Stimulated activated CD8-positive, alpha-beta memory T cell treated with anti-CD3 and anti-CD28 coated beads, Interleukin-15, amount 100 ng/mL, for 24 hours (primary cell): ENCODE measurements around the gene ZNF444.
"Not testable (repeated sequence)": the region's sequence is repeated elsewhere in the genome, so short reads cannot be mapped to it uniquely, and the experiment has no call there.

Experiments used
- DNase-seq: peaks from one replicate; pipeline ENCODE4 v3.0.0-alpha.2; 2020; ENCODE audit warnings: low read depth

The ZNF444 gene

DNA sequence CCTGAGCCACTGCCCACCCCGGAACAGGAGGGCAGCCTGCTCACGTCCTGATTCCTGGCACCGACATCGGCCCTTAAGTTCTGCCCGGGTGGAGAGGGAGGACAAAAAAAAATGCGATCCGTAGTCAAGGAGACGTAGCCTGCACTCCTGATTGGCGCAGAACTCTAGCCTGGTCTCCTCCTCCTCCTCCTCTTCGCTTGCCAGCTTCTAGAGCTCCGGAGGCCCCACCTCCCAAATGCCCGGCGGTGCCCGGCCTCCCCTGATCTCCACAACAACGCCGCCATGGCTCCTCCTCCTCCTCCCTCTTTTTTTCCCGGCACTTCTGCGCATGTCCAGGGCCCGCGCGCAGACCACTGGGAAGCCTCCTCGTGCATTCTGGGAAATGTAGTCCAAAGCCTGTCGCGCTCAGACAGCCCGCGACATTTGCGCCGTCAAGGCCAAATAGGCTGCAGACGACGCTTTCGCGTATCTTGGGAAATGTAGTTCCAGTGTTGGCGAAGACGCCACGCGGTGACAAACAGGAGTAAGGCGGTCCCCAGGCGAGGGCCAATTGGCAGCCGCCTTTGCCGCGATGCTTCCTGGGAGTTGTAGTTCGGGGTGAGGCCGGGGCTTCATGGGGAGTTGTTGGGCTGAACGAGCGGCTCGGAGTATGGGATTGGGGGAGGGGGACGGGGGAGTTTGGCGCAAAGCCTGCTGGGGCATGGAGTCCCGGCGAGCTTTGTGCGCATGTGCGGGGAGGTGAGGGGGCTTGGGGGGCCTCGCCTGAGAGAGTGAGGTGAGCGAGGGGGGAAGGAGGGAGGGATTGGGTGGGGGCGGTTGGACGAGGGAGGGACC lies at the start of gene ZNF444:
ZNF444 (plus strand) TSS at position 705 of the 834 bp plus-strand sequence. CDS start 5,625 bp downstream, outside the sequence.
- DNase-seq, result peak; percentile 91

DNA sequence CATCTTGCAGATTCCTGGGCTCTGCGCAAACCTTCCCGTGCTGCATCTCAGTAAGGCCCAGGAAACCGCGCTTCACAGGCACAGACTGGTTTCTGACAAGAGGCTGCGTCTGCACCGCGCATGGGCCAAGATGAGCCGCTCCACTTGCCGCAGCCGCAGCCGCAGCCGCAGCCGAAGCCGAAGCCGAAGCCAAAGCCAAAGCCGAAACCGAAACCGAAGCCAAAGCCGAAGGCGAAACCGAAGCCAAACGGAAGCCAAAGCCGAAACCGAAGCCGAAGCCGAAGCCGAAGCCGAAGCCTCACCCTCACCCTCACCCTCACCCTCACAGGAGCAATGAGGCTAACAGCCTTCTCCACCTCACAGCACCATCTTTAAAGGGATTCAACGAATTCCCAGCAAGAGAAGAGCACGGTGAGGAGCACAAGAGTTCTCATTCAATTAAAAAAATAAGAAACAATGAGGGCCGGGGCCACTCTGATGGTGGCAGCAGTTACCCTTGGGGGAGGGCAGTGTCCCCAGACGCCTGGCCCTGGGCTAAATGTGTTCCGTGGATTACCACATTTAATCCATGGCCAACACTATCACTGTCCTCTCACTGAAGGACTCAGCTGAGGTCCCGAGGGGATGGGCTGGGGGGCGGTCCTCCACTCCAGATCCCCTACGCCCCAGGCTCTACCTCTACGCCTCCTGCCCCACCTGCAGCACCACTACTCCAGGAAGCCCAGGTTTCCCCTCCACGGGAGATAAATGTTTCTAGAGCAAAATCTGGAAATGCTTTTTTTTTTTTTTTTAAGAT lies 49.1 kb upstream of the ZNF444 start:
- no peak for DNase-seq

DNA sequence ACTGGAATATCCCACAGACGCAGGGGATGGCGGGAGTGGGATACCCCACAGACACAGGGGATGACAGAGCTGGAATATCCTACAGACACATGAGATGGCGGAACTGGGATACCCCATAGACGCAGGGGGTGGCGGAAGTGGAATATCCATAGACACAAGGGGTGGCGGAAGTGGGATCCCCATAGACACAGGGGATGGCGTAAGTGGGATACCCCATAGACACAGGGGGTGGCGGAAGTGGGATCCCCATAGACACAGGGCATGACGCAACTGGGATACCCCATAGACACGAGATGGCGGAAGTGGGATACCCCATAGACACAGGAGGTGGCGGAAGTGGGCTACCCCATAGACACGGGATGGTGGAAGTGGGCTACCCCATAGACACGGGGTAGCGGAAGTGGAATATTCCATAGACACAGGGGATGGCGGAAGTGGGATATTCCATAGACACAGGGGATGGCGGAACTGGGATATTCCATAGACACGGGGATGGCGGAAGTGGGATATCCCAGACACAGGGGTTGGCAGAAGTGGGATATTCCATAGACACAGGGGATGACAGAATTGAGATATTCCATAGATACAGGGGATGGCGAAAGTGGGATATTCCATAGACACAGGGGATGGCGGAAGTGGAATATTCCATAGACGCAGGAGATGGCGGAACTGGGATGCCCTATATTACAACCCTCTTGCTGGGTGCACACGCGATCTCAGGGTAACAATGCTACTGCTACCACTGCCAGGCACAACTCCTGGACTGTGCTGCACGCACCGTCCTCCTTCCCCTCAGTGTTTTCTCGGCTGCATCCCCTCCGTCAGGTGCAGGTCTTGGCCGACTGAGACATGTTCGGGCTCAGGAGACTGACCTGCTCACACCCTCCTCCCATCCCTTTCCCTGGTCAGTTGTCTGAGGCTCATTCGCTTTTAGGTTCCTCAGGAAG lies 48.1 kb upstream of the ZNF444 start:
- DNase-seq, result no peak

DNA sequence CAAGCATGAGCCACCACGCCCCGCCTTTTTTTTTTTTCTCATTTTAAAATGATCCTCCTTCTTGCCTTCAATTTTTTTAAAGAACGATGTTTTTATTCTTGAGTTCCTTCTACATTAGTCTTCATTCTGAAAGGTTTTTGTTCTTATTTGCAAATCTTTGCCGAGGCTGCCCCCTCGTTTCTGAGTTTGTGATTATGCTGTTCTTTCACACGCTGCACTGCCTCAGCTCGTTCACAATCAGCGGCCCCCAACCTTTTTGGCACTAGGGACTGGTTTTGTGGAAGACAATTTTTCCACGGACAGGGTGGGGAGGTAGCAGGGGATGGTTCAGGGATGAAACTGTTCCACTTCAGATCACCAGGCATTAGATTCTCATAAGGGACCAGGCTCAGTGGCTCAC lies 46.6 kb upstream of the ZNF444 start:
- DNase-seq, result no peak

DNA sequence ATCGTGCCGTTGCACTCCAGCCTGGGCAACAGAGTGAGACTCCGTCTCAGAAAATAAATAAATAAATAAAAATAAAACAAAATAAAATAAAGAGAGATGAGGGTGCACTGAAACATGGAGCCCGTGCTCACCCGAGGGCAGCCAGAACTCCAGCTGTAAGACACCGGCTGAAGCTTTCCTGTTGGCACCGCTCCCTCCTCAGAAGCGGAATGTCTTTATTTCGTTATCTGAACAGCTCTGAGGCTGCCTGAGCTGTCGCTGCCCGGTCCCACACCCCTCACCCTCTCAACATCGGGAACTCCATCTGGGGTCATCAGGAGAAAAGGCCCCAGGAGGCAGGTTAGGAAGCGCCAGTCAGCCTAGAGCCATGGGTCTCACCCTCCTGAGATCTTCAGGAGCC lies 44.4 kb upstream of the ZNF444 start:
- DNase-seq, result no peak

DNA sequence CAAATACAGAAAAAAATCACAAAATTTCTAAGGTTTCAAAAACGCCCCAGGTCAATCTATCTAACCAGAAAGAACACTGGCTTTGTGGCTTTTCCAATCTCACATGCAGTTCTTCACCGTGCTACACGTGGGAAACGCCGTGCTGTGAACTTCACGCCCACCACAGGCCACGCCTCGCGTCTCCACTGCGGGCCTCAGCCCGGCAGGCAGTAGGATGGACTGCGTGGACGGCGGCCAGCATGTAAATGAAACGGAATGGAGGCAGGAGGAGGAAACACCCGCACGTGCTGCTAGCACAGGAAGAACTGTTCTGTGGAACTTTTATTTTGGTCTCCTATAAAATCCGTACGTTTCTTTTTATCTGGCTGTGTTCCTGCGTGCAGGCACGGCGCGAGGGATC lies 43.8 kb upstream of the ZNF444 start:
- no peak for DNase-seq

DNA sequence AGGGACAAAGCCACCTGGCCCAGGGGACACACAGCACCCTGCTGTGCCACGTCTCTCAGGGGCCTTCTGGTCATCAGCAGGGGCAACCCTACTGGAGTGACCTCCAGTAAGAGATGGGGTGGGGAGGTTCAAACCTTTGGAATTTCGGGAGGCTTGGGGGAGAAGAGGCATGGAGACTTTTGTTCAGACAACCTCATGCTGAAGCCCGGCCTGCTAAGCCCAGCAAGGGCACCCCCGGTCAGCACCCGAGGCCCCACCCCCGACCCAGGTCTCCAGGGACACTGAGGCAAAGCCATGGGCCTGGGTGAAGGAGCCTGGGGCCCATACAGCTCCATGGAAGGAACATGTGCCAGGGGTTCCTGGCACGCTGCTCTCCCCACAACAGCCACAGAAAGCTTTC lies 43.3 kb upstream of the ZNF444 start:
- DNase-seq, result no peak

DNA sequence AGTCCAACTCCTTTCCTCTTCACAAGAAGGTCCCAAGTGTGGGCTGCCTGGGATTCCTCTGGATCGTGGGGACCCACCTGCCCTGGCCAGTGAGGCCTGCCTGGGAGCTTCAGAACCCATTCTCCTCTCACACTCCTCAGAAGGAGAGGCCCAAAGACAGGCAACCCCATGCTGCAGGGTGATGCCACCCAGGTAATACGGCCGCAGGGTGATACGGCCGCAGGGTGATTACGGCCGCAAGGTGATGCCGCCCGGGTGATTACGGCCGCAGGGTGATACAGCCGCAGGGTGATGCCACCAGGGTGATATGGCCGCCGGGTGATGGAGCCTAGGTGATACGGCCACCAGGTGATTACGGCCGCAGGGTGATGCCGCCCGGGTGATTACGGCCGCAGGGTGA lies 42.9 kb upstream of the ZNF444 start:
- not testable (repeated sequence) for DNase-seq

DNA sequence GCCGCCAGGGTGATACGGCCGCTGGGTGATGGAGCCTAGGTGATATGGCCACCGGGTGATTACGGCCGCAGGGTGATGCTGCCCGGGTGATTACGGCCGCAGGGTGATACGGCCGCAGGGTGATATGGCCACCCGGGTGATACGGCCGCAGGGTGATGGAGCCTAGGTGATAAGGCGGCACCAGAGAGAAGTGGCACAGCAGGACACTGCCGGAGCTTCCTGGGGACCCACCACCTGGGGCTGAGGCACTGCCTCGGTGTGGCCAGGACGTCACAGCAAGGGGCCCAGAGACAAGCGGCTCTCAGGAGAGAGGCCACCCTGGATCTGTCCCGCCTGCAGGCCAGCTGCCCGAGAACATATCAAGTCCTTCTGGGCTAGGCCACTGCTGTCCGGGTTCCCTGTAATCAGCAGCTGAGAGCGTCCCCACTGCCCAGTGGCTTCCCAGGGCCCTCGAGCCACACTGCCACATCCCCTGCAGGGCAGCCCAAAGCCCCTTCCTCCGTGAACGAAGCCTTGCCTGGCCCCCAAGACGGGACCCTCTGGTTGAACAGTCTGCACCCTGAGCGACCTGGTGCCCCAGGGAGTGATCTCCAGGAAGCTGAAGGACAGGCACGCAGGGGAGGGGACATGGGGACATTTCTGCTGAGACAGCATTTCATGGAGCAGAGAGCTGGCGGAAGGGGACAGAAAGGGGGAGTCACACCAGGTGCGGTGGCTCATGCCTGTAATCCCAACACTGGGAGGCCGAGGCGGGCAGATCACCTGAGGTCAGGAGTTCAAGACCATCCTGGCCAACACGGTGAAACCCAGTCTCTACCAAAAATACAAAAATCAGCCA lies 42.1 kb upstream of the ZNF444 start:
- DNase-seq, result no peak

DNA sequence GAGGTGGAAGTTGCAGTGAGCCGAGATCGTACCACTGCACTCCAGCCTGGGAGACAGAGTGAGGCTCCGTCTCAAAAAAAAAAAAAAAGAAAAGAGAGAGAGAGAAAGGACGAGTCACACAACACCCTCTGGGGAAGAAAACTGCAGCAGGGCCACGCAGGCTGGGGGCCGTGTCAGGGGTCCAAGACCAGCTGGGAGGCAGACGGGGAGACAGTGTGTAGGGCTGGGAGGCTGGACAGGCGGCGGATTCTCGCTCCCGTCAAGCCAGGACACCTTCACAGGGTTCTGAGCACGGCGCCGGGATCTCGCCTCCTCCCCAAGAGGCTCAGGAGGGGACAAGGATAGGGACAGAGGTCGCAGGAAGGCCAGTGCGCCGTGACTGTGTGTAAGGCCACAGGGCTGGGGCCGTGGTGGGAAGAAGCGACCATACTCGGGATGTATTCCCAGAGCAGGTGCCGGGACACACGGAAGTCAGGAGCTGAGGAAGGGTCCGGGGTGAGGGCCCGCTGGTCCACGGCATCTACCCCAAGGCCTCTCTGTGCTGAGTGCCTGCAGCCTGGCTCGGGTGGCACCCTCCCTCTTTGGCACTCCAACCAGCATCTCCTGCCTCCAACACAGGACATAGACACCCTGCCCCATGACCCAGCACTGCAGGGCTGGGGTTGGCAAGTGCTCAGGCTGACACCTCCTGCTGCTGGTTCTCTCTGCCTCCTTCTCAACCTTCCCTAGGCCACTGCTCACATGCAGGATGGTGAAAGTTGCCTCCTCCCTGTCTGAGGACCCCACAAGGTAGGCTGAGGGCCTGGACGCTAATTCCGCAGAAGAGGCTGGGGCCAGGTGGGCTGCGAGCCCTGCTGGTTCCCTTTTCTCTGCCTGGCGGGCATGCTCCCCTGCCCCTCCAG lies 41.2 kb upstream of the ZNF444 start:
- no peak for DNase-seq

DNA sequence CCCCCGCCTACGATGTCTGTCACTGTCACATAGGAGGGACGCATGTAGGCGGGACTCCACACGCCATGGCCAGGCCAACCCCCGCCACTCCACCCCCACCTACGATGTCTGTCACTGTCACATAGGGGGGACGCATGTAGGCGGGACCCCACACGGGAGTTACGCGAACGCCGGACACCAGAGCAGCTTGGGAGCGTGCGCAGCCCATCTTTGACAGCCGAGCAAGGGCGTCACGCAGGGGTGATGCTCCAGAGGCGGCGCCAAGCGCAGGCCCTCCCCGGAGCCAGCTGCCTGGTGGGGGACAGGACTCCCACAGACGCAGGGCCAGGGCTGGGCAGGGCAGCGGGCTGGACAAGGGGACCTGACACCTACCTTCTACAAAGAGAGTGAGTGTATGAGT lies 40.0 kb upstream of the ZNF444 start:
- no peak for DNase-seq

DNA sequence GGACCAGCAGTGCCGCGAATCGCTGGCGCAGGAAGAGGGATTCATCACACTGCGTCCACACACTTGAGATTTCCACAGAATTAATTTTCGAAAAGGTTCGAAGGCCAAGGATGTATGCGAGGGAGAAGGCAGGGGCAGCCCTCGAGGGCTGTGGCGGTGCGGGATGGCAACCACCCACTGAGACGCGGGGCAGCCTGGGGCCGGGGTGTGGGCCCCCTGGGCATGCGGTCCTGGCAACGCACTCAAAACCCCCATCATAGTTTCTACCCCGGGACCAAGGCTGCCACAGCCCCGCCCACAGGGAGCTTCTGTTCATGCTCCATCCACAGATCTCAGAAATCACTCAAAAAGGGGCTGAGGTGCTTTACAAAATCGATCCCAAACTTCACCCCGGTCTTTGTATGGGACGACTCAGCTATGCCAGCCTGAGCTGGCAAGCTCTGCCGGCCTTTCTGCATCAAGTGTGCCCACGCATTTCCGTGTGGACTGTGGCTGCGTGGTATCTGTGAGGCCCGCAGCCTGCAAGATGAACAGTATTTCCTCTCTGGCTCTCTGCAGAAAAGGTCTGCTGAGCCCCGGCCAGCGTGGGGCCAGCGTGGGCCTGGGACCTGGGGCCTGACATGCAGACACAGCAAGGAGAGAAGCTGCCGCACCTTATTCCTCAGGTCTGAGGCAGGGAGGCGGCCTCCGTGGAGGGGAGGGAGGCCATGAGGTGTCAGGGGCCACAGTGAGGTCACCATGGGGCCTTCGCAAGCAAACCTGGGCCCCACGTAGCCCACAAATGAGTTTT lies 39.1 kb upstream of the ZNF444 start:
- DNase-seq, result no peak

DNA sequence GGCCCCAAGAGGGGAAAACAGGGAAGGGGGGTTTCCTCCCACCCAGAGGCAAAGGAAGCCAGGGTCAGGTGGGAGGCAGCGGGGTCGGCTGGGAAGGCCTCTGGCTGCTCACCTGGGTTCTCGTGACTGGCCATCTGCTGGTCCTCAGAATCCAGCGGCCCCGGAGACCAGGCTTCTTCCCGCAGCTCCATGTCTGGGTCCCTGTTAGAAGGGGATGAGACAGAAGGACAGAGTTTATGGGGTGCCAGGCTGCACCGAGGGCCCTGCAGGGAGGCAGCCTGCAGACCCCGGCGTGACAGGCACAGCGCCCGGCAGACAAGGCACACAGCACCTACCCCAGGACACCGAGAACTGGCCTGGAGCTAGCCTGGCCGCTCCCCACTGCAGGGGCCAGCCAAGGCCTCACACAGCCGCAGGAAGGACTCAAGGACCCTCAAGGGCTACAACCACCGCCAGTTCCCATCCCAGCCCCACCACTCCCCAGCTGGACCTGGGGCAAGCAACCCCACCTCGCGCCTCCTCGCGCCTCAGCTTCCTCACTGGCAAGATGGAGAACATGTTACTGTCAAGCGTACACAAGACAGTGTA lies 38.0 kb upstream of the ZNF444 start:
- no peak for DNase-seq

DNA sequence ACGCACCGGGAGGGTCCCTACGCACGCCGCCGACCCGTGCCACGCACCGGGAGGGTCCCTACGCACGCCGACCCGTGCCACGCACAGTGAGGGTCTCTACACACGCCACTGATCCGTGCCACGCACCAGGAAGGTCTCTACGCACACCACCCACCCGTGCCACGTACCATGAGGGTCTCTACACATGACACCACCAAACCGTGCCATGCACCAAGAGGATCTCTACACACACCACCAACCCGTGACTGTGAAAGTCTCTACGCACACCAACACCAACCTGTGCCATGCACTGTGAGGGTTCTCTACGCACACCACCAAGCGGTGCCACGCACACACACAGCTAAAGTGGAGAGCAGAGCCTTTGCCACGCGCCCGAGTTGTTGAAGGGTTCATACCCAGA lies 36.7 kb upstream of the ZNF444 start:
- no peak for DNase-seq

DNA sequence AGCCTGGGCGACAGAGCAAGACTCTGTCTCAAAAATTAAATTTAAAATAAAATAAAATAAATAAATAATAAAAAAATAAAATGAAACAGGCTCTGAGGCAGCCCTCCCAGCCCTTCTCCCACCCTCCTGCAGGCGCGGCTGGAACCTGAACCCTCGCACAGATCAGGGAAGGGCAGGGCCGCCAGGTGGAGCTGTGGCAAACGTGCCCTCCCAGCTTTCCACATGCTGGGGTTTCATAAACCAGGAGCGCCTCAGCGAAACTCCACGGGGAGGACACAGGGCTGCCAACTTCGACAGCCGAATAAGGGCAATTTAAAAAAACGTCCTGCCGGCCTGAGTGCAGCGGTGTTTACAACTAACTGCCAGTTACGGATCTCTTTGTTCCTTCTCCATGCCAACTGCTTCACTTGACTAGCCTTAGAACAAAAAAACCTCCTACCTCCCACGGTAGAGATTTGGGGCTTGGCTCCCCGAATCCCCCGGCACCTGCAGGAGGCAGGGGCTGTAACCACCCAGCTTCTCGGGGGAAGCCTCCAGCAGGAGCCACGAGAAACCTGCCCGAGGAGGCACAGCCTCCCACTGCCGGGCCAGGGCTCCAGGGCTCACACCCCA lies 35.9 kb upstream of the ZNF444 start:
- peak; percentile 20 for DNase-seq

DNA sequence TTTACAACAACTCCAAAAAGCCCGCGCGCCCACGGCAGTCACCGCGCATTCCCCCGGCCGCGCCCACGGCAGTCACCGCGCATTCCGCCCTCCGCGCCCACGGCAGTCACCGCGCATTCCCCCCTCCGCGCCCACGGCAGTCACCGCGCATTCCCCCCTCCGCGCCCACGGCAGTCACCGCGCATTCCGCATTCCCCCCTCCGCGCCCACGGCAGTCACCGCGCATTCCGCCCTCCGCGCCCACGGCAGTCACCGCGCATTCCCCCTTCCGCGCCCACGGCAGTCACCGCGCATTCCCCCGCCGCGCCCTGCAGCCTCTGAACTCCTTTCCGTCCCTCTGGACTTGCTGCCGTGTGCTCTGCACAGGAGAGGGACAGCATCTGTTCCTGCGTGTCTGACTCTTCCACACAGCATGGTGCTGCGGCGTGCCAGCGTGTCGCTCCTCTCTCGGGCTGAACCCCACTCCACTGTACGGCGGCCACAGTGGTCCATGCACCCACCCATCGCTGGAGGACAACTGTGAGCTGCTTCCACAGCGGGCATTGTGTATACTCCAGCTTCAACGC lies 35.2 kb upstream of the ZNF444 start:
- not testable (repeated sequence) for DNase-seq

DNA sequence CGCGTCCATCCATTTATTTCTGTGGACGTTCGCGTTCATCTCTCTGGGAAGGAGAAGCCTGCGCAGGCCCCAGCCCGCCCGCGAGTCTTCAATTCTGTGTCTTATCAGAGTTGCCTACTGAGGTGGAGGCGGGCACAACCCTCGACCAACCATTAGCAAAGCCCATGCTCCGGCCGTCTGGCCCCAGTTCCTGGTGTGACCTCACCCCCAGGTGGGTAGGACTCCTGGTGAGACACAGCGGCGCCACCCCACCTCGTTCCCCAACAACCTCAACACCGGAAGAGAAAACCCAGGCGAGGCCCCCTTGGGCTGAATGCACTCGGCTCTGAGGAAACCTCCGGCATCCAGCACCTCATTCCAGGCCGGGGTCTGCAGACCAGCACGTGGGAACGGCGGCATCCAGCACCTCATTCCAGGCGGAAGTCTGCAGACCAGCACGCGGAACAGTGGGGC lies 34.7 kb upstream of the ZNF444 start:
- no peak for DNase-seq

DNA sequence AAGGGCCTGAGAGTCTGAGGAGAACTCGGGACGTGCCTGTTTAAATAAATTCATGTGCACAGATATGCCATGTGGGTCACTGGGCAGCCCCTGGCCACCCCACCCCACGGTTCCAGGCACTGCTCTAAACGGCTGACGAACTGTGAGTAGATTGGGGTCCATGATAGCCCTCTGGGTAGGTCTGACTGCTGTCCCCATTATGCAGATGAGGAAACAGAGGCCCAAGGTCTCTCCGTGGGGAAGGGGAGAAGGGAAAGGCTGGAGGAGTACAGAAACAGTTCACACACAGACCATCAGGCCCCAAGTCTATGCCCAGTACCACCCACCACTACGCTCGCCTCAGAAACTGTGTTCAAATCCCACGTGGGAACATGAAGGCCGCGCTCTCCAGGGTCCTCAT lies 34.1 kb upstream of the ZNF444 start:
- no peak for DNase-seq
